ENCODE results near the gene GRHL1.

The GRHL1 gene

DNA sequence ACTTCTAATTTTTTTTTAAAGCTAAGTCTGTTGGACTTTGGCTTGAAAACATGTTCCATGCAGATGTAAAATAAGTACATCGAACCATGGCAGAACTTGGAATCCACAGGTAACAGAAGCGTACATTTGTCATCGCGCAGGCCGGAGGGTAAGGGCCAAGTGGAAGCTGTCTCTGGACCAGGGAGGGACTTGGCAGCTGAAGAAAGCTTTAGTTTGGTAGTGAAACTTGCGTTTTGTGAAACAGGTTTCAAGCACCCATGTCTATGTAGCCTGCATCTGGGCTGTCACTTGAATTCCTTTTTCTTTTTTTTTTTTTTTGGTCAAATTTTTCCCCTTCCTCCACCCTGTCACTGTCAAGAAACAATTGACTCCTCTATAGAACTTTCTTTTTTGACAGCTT is 20.4 kb downstream of the GRHL1 start:
- no peaks in the 10 kb centered on the region for H3K36me3 ChIP-seq
- H3K4me1 ChIP-seq, result 0 out of 2 replicates have a peak, but pooled peaks cover 6% of the 10 kb centered on the region
- no peaks in the 10 kb centered on the region for H4K20me1 ChIP-seq
- no peak overlapping the region for H3K9ac ChIP-seq
- no peaks in the 10 kb centered on the region for H3K27me3 ChIP-seq
- no peak overlapping the region for H3K4me2 ChIP-seq
- no peak overlapping the region for H3K27ac ChIP-seq
- H3K4me3 ChIP-seq, result no peak overlapping the region
- H3K9me3 ChIP-seq, result no peaks in the 10 kb centered on the region
- no peak for TF ChIP-seq Cebpa-rat (IDR thresholded peaks at IDR 0.05)

GRCh38 chr2:9972621-9973479 is 21.4 kb downstream of the GRHL1 start:
- no peak for TF ChIP-seq Cebpa-rat (IDR thresholded peaks at IDR 0.05)
- H3K27ac ChIP-seq, result no peak overlapping the region
- no peak overlapping the region for H3K4me3 ChIP-seq
- no peaks in the 10 kb centered on the region for H4K20me1 ChIP-seq
- peaks cover 8% of the 10 kb centered on the region for H3K9me3 ChIP-seq
- H3K4me1 ChIP-seq, result no peaks in the 10 kb centered on the region
- H3K27me3 ChIP-seq, result no peaks in the 10 kb centered on the region
- no peak overlapping the region for H3K4me2 ChIP-seq
- H3K9ac ChIP-seq, result no peak overlapping the region
- no peaks in the 10 kb centered on the region for H3K36me3 ChIP-seq

GRCh38 chr2:9973690-9974089 is 22.2 kb downstream of the GRHL1 start:
- Histone ChIP-seq H3K27ac (no peak overlapping the region), H3K4me1 (no peaks in the 10 kb centered on the region), H3K4me2 (no peak overlapping the region), H3K27me3 (no peaks in the 10 kb centered on the region), H4K20me1 (no peaks in the 10 kb centered on the region), H3K4me3 (no peak overlapping the region), H3K36me3 (no peaks in the 10 kb centered on the region), H3K9ac (no peak overlapping the region), H3K9me3 (peaks cover 13% of the 10 kb centered on the region)
- TF ChIP-seq Cebpa-rat (IDR thresholded peaks at IDR 0.05), result no peak

DNA sequence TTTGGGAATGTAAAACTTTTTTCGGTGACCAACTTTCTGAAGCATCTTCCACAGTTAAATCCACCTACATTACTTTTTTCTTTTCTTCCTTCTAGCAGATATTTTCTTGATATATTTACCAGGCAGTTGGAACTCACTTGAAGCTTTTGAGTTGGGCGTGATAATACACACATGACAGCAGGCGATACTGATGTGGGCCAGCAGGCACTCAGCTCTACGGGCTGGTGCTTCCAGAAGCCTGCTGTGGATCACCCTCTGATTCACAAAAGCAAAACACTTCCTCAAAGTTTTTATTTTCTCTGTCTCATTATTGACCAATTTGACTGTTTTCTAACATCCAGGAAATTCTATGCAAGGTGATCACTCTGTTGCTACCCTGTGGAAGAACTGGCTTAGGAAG is 22.9 kb downstream of the GRHL1 start:
- no peaks in the 10 kb centered on the region for H3K27me3 ChIP-seq
- H3K4me3 ChIP-seq, result no peak overlapping the region
- no peak overlapping the region for H3K27ac ChIP-seq
- H3K9me3 ChIP-seq, result peaks cover 13% of the 10 kb centered on the region
- TF ChIP-seq Cebpa-rat (IDR thresholded peaks at IDR 0.05), result no peak
- no peak overlapping the region for H3K4me2 ChIP-seq
- H3K36me3 ChIP-seq, result no peaks in the 10 kb centered on the region
- H3K4me1 ChIP-seq, result no peaks in the 10 kb centered on the region
- H3K9ac ChIP-seq, result no peak overlapping the region
- no peaks in the 10 kb centered on the region for H4K20me1 ChIP-seq

DNA sequence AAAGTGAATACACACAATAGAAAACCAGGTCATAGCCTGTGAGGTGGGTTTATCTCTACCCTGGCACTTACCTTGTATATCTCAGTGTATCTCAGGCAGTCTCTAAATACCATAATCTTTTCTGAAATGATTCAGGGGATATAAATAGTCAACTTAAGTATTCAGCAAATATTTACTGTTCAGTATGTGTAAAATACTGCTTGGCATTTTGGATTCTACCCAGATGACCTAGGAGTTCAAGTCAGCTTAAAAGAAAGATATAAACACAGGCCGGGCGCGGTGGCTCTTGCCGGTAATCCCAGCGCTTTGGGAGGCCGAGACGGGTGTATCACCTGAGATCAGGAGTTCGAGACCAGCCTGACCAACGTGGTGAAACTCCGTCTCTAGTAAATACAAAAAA is 23.8 kb downstream of the GRHL1 start:
- no peak overlapping the region for H3K27ac ChIP-seq
- TF ChIP-seq Cebpa-rat (IDR thresholded peaks at IDR 0.05), result no peak

GRCh38 chr2:9975805-9976447 is 24.4 kb downstream of the GRHL1 start:
- no peak overlapping the region for H3K4me2 ChIP-seq
- H3K4me1 ChIP-seq, result no peaks in the 10 kb centered on the region
- peaks cover 13% of the 10 kb centered on the region for H3K9me3 ChIP-seq
- no peaks in the 10 kb centered on the region for H4K20me1 ChIP-seq
- H3K4me3 ChIP-seq, result no peak overlapping the region
- H3K9ac ChIP-seq, result no peak overlapping the region
- TF ChIP-seq Cebpa-rat (IDR thresholded peaks at IDR 0.05), result no peak
- H3K36me3 ChIP-seq, result no peaks in the 10 kb centered on the region
- H3K27me3 ChIP-seq, result no peaks in the 10 kb centered on the region
- H3K27ac ChIP-seq, result no peak overlapping the region

More for the DNA sequence above, 23.8 kb downstream of the GRHL1 start:
- H4K20me1 ChIP-seq, result no peaks in the 10 kb centered on the region
- H3K4me3 ChIP-seq, result no peak overlapping the region
- no peaks in the 10 kb centered on the region for H3K36me3 ChIP-seq
- H3K27me3 ChIP-seq, result no peaks in the 10 kb centered on the region
- no peak overlapping the region for H3K9ac ChIP-seq
- no peak overlapping the region for H3K4me2 ChIP-seq
- no peaks in the 10 kb centered on the region for H3K4me1 ChIP-seq
- H3K9me3 ChIP-seq, result peaks cover 13% of the 10 kb centered on the region

- no peaks in the 10 kb centered on the region for H3K27me3 ChIP-seq
- H3K9me3 ChIP-seq, result peaks cover 13% of the 10 kb centered on the region
- H3K9ac ChIP-seq, result no peak overlapping the region
- H3K4me1 ChIP-seq, result no peaks in the 10 kb centered on the region
- no peaks in the 10 kb centered on the region for H4K20me1 ChIP-seq
- no peak for TF ChIP-seq Cebpa-rat (IDR thresholded peaks at IDR 0.05)
- no peaks in the 10 kb centered on the region for H3K36me3 ChIP-seq
- H3K4me3 ChIP-seq, result no peak overlapping the region
- H3K27ac ChIP-seq, result no peak overlapping the region
- H3K4me2 ChIP-seq, result no peak overlapping the region
Observed at GRCh38 chr2:9979977-9980376, 28.5 kb downstream of the GRHL1 start.

DNA sequence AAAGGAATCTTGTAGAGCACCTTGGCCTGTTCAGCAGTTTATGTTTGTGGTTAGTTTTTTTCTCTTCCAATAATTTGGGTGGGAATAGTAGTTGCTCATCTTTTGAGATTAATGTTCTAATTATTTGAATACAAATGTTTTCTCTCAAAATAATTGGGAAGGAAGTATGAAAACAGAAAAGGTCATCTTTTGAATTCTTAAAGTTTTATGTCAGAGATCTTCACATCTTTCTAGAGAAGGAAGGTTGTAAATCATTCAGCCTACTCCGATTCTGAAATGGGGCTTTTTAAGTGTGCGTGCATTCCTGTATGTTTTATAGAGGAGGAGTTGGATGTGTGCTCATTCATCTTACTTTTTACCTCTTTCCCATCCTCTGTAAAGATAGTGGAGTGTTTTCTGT is 29.0 kb downstream of the GRHL1 start:
- H3K9ac ChIP-seq, result no peak overlapping the region
- H3K27me3 ChIP-seq, result no peaks in the 10 kb centered on the region
- H3K36me3 ChIP-seq, result no peaks in the 10 kb centered on the region
- no peak overlapping the region for H3K4me2 ChIP-seq
- TF ChIP-seq Cebpa-rat (IDR thresholded peaks at IDR 0.05), result no peak
- no peaks in the 10 kb centered on the region for H3K4me1 ChIP-seq
- no peak overlapping the region for H3K4me3 ChIP-seq
- no peak overlapping the region for H3K27ac ChIP-seq
- H3K9me3 ChIP-seq, result peaks cover 13% of the 10 kb centered on the region
- H4K20me1 ChIP-seq, result no peaks in the 10 kb centered on the region

DNA sequence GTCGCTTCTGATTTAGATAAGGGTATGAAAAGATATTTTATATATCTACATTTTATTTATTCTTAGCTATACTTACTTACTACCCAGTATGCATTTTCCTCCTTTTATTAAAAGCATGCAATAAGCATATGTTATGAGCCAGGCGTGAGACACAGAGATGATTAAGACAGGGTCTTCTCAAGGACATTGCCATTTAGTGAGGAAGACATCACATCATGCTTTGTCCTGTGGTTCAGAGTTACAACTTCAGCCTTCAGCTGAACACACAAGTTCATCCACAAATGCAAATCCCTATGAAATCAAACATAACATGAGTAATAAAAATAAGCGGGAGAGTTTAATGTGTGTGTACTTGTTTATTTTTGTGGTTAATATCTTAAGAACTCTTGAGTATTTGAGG is 30.2 kb downstream of the GRHL1 start:
- TF ChIP-seq Cebpa-rat (IDR thresholded peaks at IDR 0.05), result no peak
- Histone ChIP-seq H4K20me1 (no peaks in the 10 kb centered on the region), H3K27me3 (no peaks in the 10 kb centered on the region), H3K36me3 (no peaks in the 10 kb centered on the region), H3K4me2 (no peak overlapping the region), H3K4me3 (no peak overlapping the region), H3K27ac (no peak overlapping the region), H3K9ac (no peak overlapping the region), H3K9me3 (peaks cover 13% of the 10 kb centered on the region), H3K4me1 (no peaks in the 10 kb centered on the region)

DNA sequence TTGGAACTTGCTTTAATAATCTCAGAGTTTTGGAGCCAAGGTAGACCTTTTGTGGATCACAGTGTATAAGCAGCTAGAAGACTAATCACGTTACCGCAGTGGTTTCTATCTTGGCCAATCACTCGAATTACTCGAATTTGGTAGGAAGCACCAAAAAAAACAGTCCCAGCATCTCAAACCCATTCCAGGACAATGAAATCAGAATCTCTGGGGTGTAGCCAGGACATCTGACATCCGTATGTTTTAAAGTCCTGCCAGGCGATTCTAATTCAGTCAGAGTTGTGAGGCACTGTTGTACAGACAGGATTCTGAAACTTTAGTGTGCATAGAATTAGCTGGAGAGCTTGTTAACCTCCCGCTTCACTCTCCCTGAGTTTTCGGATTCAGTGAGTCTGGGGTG is 30.8 kb downstream of the GRHL1 start:
- H3K9me3 ChIP-seq, result peaks cover 11% of the 10 kb centered on the region
- no peak overlapping the region for H3K4me2 ChIP-seq
- H4K20me1 ChIP-seq, result no peaks in the 10 kb centered on the region
- H3K4me3 ChIP-seq, result no peak overlapping the region
- H3K36me3 ChIP-seq, result no peaks in the 10 kb centered on the region
- H3K27ac ChIP-seq, result no peak overlapping the region
- H3K9ac ChIP-seq, result no peak overlapping the region
- peaks cover 2% of the 10 kb centered on the region; the same call in 1 of the 2 replicates for H3K4me1 ChIP-seq
- no peaks in the 10 kb centered on the region for H3K27me3 ChIP-seq
- TF ChIP-seq Cebpa-rat (IDR thresholded peaks at IDR 0.05), result no peak

Data from BLaER1 (cell line).